ENCODE data around the gene BOD1. TPM values are rescaled to one million over a fixed set of nuclear protein-coding genes. Genes with fewer than 3 reads are reported as not detected.

The BOD1 gene
- total and polyA plus RNA-seq, 9 donors, result 45.8 to 76.1 (median 61.7) TPM

- Histone ChIP-seq H3K4me1 (ENCODE audit: insufficient read depth) (no peaks in the 10 kb centered on the region), H3K36me3 (no peaks in the 10 kb centered on the region), H3K27ac (no peak overlapping the region), H3K4me3 (no peak overlapping the region), H3K9me3 (no peaks in the 10 kb centered on the region), H3K27me3 (no peaks in the 10 kb centered on the region)
- TF ChIP-seq, protein P1, sequence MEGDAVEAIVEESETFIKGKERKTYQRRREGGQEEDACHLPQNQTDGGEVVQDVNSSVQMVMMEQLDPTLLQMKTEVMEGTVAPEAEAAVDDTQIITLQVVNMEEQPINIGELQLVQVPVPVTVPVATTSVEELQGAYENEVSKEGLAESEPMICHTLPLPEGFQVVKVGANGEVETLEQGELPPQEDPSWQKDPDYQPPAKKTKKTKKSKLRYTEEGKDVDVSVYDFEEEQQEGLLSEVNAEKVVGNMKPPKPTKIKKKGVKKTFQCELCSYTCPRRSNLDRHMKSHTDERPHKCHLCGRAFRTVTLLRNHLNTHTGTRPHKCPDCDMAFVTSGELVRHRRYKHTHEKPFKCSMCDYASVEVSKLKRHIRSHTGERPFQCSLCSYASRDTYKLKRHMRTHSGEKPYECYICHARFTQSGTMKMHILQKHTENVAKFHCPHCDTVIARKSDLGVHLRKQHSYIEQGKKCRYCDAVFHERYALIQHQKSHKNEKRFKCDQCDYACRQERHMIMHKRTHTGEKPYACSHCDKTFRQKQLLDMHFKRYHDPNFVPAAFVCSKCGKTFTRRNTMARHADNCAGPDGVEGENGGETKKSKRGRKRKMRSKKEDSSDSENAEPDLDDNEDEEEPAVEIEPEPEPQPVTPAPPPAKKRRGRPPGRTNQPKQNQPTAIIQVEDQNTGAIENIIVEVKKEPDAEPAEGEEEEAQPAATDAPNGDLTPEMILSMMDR (IDR thresholded peaks at IDR 0.05), result no peak
- TF ChIP-seq EP300 (IDR thresholded peaks at IDR 0.05) (no peak), POLR2A (IDR thresholded peaks at IDR 0.05) (no peak)
- intact Hi-C loops (cut with DNase I), result no loop called here
- DNase-seq, result no peak
- WGBS, 3 donors, result 78 to 88% (median 79%) methylated on average over 3 of the region's 3 CpGs
These were observed 50.9 kb downstream of the BOD1 start for GRCh38 chr5:173565491-173566072.

DNA sequence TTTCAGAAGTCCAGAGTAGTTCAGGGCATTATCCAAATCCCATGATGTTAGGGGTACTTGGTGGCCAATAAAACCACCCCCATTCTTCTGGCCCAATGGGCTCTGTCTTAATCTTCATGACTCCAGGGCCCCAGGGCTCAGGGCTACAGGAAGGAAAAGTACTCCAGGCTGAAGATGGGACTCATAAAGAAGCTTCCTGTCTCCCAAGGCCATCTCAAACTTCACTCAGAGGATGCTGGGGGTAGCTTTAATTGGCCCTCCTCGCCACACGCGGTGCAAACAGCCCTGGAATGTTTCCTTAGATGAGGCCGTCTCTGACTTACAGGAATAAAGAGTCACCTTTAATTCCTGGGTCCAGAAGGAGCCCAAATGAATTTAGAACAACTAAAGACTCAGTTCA is 52.3 kb downstream of the BOD1 start:
- Histone ChIP-seq H3K27ac (no peak overlapping the region), H3K36me3 (no peaks in the 10 kb centered on the region)
- 47 to 55% (median 48%) methylated on average over 4 of the region's 4 CpGs for WGBS, 3 donors

DNA sequence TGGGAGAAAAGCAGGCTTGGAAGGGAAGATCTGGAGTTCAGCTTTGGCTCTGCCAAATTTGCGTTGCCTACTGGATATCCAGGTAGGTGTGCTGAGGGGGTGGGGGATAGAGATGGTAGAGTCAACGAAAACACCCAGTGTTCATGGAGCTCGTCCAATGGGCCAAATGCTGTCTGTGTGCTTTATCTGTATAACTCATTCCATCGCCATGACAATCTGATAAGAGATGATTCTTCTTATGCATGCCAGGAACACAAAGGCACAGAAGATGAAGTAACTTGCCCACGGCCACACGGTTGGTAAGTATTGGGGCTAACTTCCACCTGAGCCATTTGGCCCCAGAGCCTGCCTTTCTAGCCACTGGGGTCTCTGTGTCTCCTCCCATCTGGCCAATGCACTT is 53.2 kb downstream of the BOD1 start:
- H3K27ac ChIP-seq, result no peak overlapping the region
- 87 to 98% (median 87%) methylated on average over 6 of the region's 6 CpGs for WGBS, 3 donors

More for the DNA sequence above, 52.3 kb downstream of the BOD1 start:
- Histone ChIP-seq H3K4me1 (ENCODE audit: insufficient read depth) (no peaks in the 10 kb centered on the region), H3K27me3 (no peaks in the 10 kb centered on the region), H3K4me3 (no peak overlapping the region), H3K9me3 (no peaks in the 10 kb centered on the region)
- intact Hi-C loops (cut with DNase I), result no loop called here
- TF ChIP-seq EP300 (IDR thresholded peaks at IDR 0.05), result no peak
- TF ChIP-seq, protein P1 (IDR thresholded peaks at IDR 0.05), result no peak
- no peak for TF ChIP-seq POLR2A (IDR thresholded peaks at IDR 0.05)
- no peak for DNase-seq

GRCh38 chr5:173562451-173562850 is 54.0 kb downstream of the BOD1 start:
- 90 to 92% (median 90%) methylated on average over 6 of the region's 6 CpGs for WGBS, 3 donors
- Histone ChIP-seq H3K4me3 (no peak overlapping the region), H3K27ac (no peak overlapping the region)

More for the DNA sequence above, 53.2 kb downstream of the BOD1 start:
- H3K4me1 ChIP-seq (ENCODE audit: insufficient read depth), result no peaks in the 10 kb centered on the region
- H3K36me3 ChIP-seq, result no peaks in the 10 kb centered on the region
- no peaks in the 10 kb centered on the region for H3K9me3 ChIP-seq
- no peak overlapping the region for H3K4me3 ChIP-seq
- no peak for TF ChIP-seq EP300 (IDR thresholded peaks at IDR 0.05)
- TF ChIP-seq, protein P1 (IDR thresholded peaks at IDR 0.05), result no peak
- TF ChIP-seq POLR2A (IDR thresholded peaks at IDR 0.05), result no peak
- no peak for DNase-seq
- no peaks in the 10 kb centered on the region for H3K27me3 ChIP-seq
- intact Hi-C loops (cut with DNase I), result no loop called here

More at GRCh38 chr5:173562451-173562850, 54.0 kb downstream of the BOD1 start:
- Histone ChIP-seq H3K4me1 (ENCODE audit: insufficient read depth) (no peaks in the 10 kb centered on the region), H3K27me3 (no peaks in the 10 kb centered on the region), H3K36me3 (no peaks in the 10 kb centered on the region), H3K9me3 (no peaks in the 10 kb centered on the region)
- intact Hi-C loops (cut with DNase I), result no loop called here
- DNase-seq, result no peak
- TF ChIP-seq POLR2A (IDR thresholded peaks at IDR 0.05), result no peak
- TF ChIP-seq, protein P1 (IDR thresholded peaks at IDR 0.05), result no peak
- no peak for TF ChIP-seq EP300 (IDR thresholded peaks at IDR 0.05)

All from ovary (tissue), 9 donors.